ENCODE measurements around the gene CLK2.

DNA sequence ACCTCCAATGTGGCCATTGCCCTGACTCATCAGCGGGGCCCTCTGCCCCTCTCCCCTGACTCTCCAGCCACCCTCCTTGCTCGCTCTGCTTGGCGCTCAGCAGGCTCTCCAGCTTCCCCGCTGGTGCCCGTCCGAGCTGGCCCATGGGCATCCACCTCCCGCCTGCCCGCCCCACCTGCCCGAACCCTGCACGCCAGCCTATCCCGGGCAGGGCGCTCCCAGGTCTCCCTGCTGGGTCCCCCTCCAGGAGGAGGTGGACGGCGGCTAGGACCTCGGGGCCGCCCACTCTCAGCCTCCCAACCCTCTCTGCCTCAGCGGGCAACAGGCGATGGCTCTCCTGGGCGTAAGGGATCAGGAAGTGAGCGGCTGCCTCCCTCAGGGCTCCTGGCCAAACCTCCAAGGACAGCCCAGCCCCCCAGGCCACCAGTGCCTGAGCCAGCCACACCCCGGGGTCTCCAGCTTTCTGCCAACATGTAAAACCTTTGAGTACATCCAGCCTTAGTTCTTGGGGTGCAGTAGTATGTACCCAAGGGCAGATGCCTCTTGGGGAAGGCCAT is 14.8 kb upstream of the CLK2 start:
- TF ChIP-seq, protein P1, sequence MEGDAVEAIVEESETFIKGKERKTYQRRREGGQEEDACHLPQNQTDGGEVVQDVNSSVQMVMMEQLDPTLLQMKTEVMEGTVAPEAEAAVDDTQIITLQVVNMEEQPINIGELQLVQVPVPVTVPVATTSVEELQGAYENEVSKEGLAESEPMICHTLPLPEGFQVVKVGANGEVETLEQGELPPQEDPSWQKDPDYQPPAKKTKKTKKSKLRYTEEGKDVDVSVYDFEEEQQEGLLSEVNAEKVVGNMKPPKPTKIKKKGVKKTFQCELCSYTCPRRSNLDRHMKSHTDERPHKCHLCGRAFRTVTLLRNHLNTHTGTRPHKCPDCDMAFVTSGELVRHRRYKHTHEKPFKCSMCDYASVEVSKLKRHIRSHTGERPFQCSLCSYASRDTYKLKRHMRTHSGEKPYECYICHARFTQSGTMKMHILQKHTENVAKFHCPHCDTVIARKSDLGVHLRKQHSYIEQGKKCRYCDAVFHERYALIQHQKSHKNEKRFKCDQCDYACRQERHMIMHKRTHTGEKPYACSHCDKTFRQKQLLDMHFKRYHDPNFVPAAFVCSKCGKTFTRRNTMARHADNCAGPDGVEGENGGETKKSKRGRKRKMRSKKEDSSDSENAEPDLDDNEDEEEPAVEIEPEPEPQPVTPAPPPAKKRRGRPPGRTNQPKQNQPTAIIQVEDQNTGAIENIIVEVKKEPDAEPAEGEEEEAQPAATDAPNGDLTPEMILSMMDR (IDR thresholded peaks at IDR 0.05; ENCODE audit: poor library complexity, severe bottlenecking), result no peak
- TF ChIP-seq POLR2AphosphoS5 (IDR thresholded peaks at IDR 0.05) (no peak), RAD21 (conservative IDR thresholded peaks at IDR 0.05) (no peak), EP300 (conservative IDR thresholded peaks at IDR 0.05; ENCODE audit: poor library complexity, severe bottlenecking) (no peak), EZH2 (IDR thresholded peaks at IDR 0.05; ENCODE audit: borderline replicate concordance, insufficient read depth, low read length, poor library complexity, severe bottlenecking) (no peak)
